Measurements from ENCODE around the gene MAT2B.

The MAT2B gene

GRCh38 chr5:163551156-163551555, 45.7 kb downstream of the MAT2B start:
- no peak for DNase-seq (ENCODE audit: low spot score)

DNA sequence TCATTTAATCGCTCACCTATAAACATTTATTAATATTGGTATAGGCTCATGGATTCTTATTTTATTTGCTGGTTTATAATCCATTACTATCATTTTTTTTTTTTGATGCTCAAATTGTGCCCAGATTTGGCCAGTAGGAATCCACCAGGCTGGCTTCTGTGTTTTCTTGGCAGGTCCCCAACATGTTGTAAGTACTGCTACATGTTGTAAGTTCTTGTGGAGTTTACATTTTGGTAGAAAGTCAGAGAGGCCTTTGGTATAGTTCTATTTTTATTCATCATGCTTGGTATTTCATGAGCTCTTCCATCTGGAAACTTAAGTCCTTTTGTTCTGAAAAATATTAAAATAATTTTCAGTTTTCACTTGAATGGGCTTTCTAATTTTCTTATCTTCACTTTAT, 47.1 kb downstream of the MAT2B start:
- DNase-seq (ENCODE audit: low spot score): no peak

DNA sequence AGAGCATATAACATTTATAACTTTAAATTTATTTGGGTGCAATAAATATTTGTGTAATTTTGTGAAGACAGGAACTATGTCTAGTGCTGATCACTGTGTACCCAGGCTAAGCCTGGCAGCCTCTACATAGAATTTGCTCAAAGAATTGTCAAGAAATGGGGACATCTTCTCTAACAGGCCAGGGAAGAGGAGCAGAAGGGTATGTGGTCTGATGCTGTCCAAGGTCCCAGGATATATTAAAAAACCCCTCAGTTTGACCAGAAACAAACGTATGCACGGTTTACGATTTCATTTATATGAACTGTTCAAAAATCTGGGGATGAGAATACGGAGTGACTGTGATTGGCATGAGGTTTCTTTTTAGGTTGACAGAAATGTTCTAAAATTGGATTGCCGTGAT, 55.9 kb downstream of the MAT2B start:
- DNase-seq (ENCODE audit: low spot score): no peak

DNA sequence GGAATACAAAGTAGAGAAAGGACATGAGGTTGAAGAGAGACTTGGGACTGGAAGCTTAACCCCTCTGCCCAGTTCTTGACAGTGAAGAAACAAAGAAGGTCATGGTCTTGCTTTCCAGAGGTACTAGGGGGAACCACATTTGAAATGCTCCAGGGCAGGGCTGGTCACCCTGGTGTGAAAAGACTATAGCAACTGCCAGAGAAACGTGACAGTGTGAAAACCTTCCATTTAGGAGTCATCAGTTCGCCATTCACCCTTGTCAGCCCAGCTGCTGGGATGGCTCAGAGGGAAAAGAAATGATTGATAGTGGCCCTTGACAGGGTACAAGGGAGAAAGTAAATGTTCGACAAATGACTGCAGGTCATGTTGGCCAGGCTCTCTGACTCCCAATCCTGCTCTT, 56.7 kb downstream of the MAT2B start:
- DNase-seq (ENCODE audit: low spot score): no peak

- no peak for DNase-seq (ENCODE audit: low spot score)
Observed at GRCh38 chr5:163563112-163563511, 57.7 kb downstream of the MAT2B start.

DNA sequence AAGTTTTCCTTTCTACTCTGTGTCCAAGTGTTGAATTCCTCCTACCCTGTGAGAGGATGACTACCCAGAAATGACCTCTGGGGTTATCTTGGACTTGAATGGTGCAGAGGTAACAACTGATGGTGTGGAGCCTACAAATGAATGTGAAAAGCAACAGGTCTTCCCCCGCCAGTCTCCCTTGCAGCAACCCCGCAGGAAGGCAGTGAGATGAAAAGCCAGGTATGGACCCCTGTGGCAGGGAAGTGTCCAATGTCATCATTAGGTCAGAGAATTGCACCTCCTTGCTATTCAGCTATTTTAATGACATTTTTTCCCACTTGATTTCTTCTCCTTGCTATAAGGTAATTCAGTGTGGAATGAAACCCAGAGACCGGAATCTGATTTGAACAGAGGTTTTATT, 58.5 kb downstream of the MAT2B start:
- DNase-seq (ENCODE audit: low spot score): no peak

GRCh38 chr5:163564321-163564938, 59.0 kb downstream of the MAT2B start:
- DNase-seq (ENCODE audit: low spot score): peak; percentile 85

GRCh38 chr5:163565492-163565891, 60.1 kb downstream of the MAT2B start:
- no peak for DNase-seq (ENCODE audit: low spot score)

- peak; percentile 62 for DNase-seq (ENCODE audit: low spot score)
Observed at GRCh38 chr5:163565931-163566608, 60.7 kb downstream of the MAT2B start.

DNA sequence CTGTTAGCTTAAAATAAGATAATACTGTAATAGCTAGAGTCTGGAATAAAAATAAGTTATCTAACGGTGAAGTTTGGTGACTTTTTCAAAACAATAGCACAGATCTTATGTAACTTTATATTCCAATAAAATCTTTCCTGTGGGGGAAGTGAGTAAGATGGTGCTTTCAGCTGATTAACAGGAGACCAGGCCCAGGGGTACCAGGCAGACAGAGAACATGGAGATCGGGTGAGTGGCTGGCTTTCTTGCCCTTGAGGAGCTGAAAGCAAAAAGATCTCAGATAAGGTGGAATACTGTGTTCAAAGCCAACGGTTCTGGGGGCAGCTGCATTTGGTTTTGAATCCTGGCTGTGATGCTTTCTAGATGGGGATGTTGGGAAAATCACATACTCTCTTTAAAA, 61.3 kb downstream of the MAT2B start:
- peak; percentile 17 for DNase-seq (ENCODE audit: low spot score)

- DNase-seq (ENCODE audit: low spot score): no peak
Observed at GRCh38 chr5:163567811-163568210, 62.4 kb downstream of the MAT2B start.
